Measurements from ENCODE around the gene ENPP6. TPM values are rescaled to one million over a fixed set of nuclear protein-coding genes. Genes with fewer than 3 reads are reported as not detected.

ENPP6 gene
- polyA plus RNA-seq, 2 donors, result 0.14 to 0.20 TPM

GRCh38 chr4:184103527-184104264, 114.0 kb downstream of the ENPP6 start:
- Histone ChIP-seq H3K27ac (ENCODE audit: low read depth in 2 of 2, low read length in 1 of 2) (no peak overlapping the region), H3K36me3 (ENCODE audit: control insufficient read depth in 2 of 2, insufficient read depth in 2 of 2, low read length in 1 of 2) (no peaks in the 10 kb centered on the region), H3K4me3 (ENCODE audit: low read depth in 1 of 2, low read length in 2 of 2) (no peak overlapping the region), H3K9me3 (ENCODE audit: control insufficient read depth in 2 of 2, insufficient read depth in 1 of 2, low read depth in 1 of 2, low read length in 1 of 2) (no peaks in the 10 kb centered on the region), H3K27me3 (ENCODE audit: control insufficient read depth in 1 of 2, insufficient read depth in 2 of 2, low read length in 2 of 2) (no peaks in the 10 kb centered on the region), H3K4me1 (ENCODE audit: control insufficient read depth in 2 of 2, insufficient read depth in 2 of 2, low read length in 1 of 2) (peaks cover 0 to 7% of the 10 kb centered on the region in 2 donors)
- 72 to 73% methylated on average over 16 of the region's 16 CpGs for WGBS, 2 donors

- H3K27ac ChIP-seq (ENCODE audit: low read depth in 2 of 2, low read length in 1 of 2), result no peak overlapping the region
- no peaks in the 10 kb centered on the region for H3K27me3 ChIP-seq (ENCODE audit: control insufficient read depth in 1 of 2, insufficient read depth in 2 of 2, low read length in 2 of 2)
- no peaks in the 10 kb centered on the region for H3K36me3 ChIP-seq (ENCODE audit: control insufficient read depth in 2 of 2, insufficient read depth in 2 of 2, low read length in 1 of 2)
- H3K4me1 ChIP-seq (ENCODE audit: control insufficient read depth in 2 of 2, insufficient read depth in 2 of 2, low read length in 1 of 2), result peaks cover 0 to 5% of the 10 kb centered on the region in 2 donors
- no peak overlapping the region for H3K4me3 ChIP-seq (ENCODE audit: low read depth in 1 of 2, low read length in 2 of 2)
- no peaks in the 10 kb centered on the region for H3K9me3 ChIP-seq (ENCODE audit: control insufficient read depth in 2 of 2, insufficient read depth in 1 of 2, low read depth in 1 of 2, low read length in 1 of 2)
- 72 to 85% methylated on average over 4 of the region's 4 CpGs for WGBS, 2 donors
Observed at GRCh38 chr4:184102927-184103326, 114.7 kb downstream of the ENPP6 start.

DNA sequence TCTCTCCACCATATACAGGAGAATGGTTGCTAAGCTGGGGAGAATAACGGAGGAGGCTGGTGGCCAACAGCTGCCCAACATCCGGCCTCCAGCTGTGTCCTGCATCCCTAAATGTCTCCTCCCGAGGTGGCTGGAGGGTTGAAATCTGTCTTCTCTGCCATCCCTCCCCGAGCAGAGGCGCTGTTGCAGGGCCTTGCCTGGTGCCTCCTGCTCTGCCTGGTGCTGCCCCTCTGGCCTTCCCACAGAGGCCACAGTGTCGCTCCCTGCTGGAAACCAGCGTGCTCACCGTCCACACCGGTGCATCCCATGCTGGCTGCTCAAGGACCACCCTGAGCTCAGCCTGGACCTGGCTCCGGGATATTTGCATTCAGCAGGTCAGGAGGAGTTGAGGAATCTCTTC, 115.2 kb downstream of the ENPP6 start:
- Histone ChIP-seq H3K4me1 (ENCODE audit: control insufficient read depth in 2 of 2, insufficient read depth in 2 of 2, low read length in 1 of 2) (peaks cover 0 to 5% of the 10 kb centered on the region in 2 donors), H3K36me3 (ENCODE audit: control insufficient read depth in 2 of 2, insufficient read depth in 2 of 2, low read length in 1 of 2) (no peaks in the 10 kb centered on the region), H3K27ac (ENCODE audit: low read depth in 2 of 2, low read length in 1 of 2) (no peak overlapping the region), H3K27me3 (ENCODE audit: control insufficient read depth in 1 of 2, insufficient read depth in 2 of 2, low read length in 2 of 2) (no peaks in the 10 kb centered on the region), H3K4me3 (ENCODE audit: low read depth in 1 of 2, low read length in 2 of 2) (no peak overlapping the region), H3K9me3 (ENCODE audit: control insufficient read depth in 2 of 2, insufficient read depth in 1 of 2, low read depth in 1 of 2, low read length in 1 of 2) (no peaks in the 10 kb centered on the region)
- 91% methylated on average over 10 of the region's 10 CpGs for WGBS, 2 donors

GRCh38 chr4:184101711-184102110, 116.0 kb downstream of the ENPP6 start:
- H3K27me3 ChIP-seq (ENCODE audit: control insufficient read depth in 1 of 2, insufficient read depth in 2 of 2, low read length in 2 of 2), result no peaks in the 10 kb centered on the region
- no peaks in the 10 kb centered on the region for H3K36me3 ChIP-seq (ENCODE audit: control insufficient read depth in 2 of 2, insufficient read depth in 2 of 2, low read length in 1 of 2)
- peaks cover 0 to 5% of the 10 kb centered on the region in 2 donors for H3K4me1 ChIP-seq (ENCODE audit: control insufficient read depth in 2 of 2, insufficient read depth in 2 of 2, low read length in 1 of 2)
- 92 to 97% methylated on average over 11 of the region's 11 CpGs for WGBS, 2 donors
- H3K27ac ChIP-seq (ENCODE audit: low read depth in 2 of 2, low read length in 1 of 2), result no peak overlapping the region
- no peak overlapping the region for H3K4me3 ChIP-seq (ENCODE audit: low read depth in 1 of 2, low read length in 2 of 2)
- no peaks in the 10 kb centered on the region for H3K9me3 ChIP-seq (ENCODE audit: control insufficient read depth in 2 of 2, insufficient read depth in 1 of 2, low read depth in 1 of 2, low read length in 1 of 2)

GRCh38 chr4:184100297-184100885, 117.3 kb downstream of the ENPP6 start:
- H3K27ac ChIP-seq (ENCODE audit: low read depth in 2 of 2, low read length in 1 of 2), result peak overlapping the region in 1 of 2 donors; percentile 33
- H3K9me3 ChIP-seq (ENCODE audit: control insufficient read depth in 2 of 2, insufficient read depth in 1 of 2, low read depth in 1 of 2, low read length in 1 of 2), result no peaks in the 10 kb centered on the region
- no peak overlapping the region for H3K4me3 ChIP-seq (ENCODE audit: low read depth in 1 of 2, low read length in 2 of 2)
- WGBS, 2 donors, result 31 to 63% methylated on average over 14 of the region's 14 CpGs
- no peaks in the 10 kb centered on the region for H3K27me3 ChIP-seq (ENCODE audit: control insufficient read depth in 1 of 2, insufficient read depth in 2 of 2, low read length in 2 of 2)
- no peaks in the 10 kb centered on the region for H3K36me3 ChIP-seq (ENCODE audit: control insufficient read depth in 2 of 2, insufficient read depth in 2 of 2, low read length in 1 of 2)
- peaks cover 0 to 5% of the 10 kb centered on the region in 2 donors for H3K4me1 ChIP-seq (ENCODE audit: control insufficient read depth in 2 of 2, insufficient read depth in 2 of 2, low read length in 1 of 2)

DNA sequence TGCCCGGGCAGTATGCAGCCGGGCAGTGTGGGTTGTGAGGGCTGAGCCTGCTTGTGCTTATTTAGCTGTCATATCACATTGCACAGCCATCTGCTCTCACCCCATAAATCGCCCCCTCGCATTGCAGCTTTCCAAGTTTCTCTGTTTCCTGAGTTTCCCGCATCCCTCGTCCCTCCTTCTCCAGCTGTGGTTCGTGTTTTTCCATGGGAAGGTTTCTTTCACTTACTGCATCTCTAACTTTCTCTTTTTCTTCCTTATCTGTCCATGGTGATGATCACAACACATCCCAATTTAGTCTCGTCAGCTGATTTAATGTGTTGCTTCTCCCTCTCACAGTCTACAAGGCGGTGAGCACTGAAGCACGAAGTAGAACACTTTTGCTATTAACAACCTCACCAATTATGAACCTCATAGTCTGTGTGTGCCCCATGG, 118.1 kb downstream of the ENPP6 start:
- WGBS, 2 donors, result 70 to 74% methylated on average over 10 of the region's 10 CpGs
- Histone ChIP-seq H3K27ac (ENCODE audit: low read depth in 2 of 2, low read length in 1 of 2) (peak overlapping the region in 1 of 2 donors; percentile 37), H3K36me3 (ENCODE audit: control insufficient read depth in 2 of 2, insufficient read depth in 2 of 2, low read length in 1 of 2) (no peaks in the 10 kb centered on the region), H3K27me3 (ENCODE audit: control insufficient read depth in 1 of 2, insufficient read depth in 2 of 2, low read length in 2 of 2) (no peaks in the 10 kb centered on the region), H3K4me3 (ENCODE audit: low read depth in 1 of 2, low read length in 2 of 2) (no peak overlapping the region), H3K4me1 (ENCODE audit: control insufficient read depth in 2 of 2, insufficient read depth in 2 of 2, low read length in 1 of 2) (peaks cover 0 to 5% of the 10 kb centered on the region in 2 donors), H3K9me3 (ENCODE audit: control insufficient read depth in 2 of 2, insufficient read depth in 1 of 2, low read depth in 1 of 2, low read length in 1 of 2) (no peaks in the 10 kb centered on the region)

GRCh38 chr4:184099000-184099399, 118.7 kb downstream of the ENPP6 start:
- 74% methylated on average over 4 of the region's 4 CpGs for WGBS, 2 donors
- Histone ChIP-seq H3K4me3 (ENCODE audit: low read depth in 1 of 2, low read length in 2 of 2) (no peak overlapping the region), H3K27me3 (ENCODE audit: control insufficient read depth in 1 of 2, insufficient read depth in 2 of 2, low read length in 2 of 2) (no peaks in the 10 kb centered on the region), H3K9me3 (ENCODE audit: control insufficient read depth in 2 of 2, insufficient read depth in 1 of 2, low read depth in 1 of 2, low read length in 1 of 2) (no peaks in the 10 kb centered on the region), H3K27ac (ENCODE audit: low read depth in 2 of 2, low read length in 1 of 2) (peak overlapping the region in 1 of 2 donors; percentile 37), H3K4me1 (ENCODE audit: control insufficient read depth in 2 of 2, insufficient read depth in 2 of 2, low read length in 1 of 2) (peaks cover 0 to 5% of the 10 kb centered on the region in 2 donors), H3K36me3 (ENCODE audit: control insufficient read depth in 2 of 2, insufficient read depth in 2 of 2, low read length in 1 of 2) (no peaks in the 10 kb centered on the region)

- WGBS, 2 donors, result 94 to 95% methylated on average over 13 of the region's 13 CpGs
- no peaks in the 10 kb centered on the region for H3K27me3 ChIP-seq (ENCODE audit: control insufficient read depth in 1 of 2, insufficient read depth in 2 of 2, low read length in 2 of 2)
- peaks cover 0 to 5% of the 10 kb centered on the region in 2 donors for H3K4me1 ChIP-seq (ENCODE audit: control insufficient read depth in 2 of 2, insufficient read depth in 2 of 2, low read length in 1 of 2)
- H3K9me3 ChIP-seq (ENCODE audit: control insufficient read depth in 2 of 2, insufficient read depth in 1 of 2, low read depth in 1 of 2, low read length in 1 of 2), result no peaks in the 10 kb centered on the region
- H3K36me3 ChIP-seq (ENCODE audit: control insufficient read depth in 2 of 2, insufficient read depth in 2 of 2, low read length in 1 of 2), result no peaks in the 10 kb centered on the region
- H3K4me3 ChIP-seq (ENCODE audit: low read depth in 1 of 2, low read length in 2 of 2), result no peak overlapping the region
- H3K27ac ChIP-seq (ENCODE audit: low read depth in 2 of 2, low read length in 1 of 2), result peak overlapping the region in 1 of 2 donors; percentile 10
Observed at GRCh38 chr4:184097815-184098214, 119.9 kb downstream of the ENPP6 start.

- Histone ChIP-seq H3K27me3 (ENCODE audit: control insufficient read depth in 1 of 2, insufficient read depth in 2 of 2, low read length in 2 of 2) (no peaks in the 10 kb centered on the region), H3K27ac (ENCODE audit: low read depth in 2 of 2, low read length in 1 of 2) (peak overlapping the region in 1 of 2 donors; percentile 34), H3K9me3 (ENCODE audit: control insufficient read depth in 2 of 2, insufficient read depth in 1 of 2, low read depth in 1 of 2, low read length in 1 of 2) (no peaks in the 10 kb centered on the region), H3K4me1 (ENCODE audit: control insufficient read depth in 2 of 2, insufficient read depth in 2 of 2, low read length in 1 of 2) (peaks cover 0 to 5% of the 10 kb centered on the region in 2 donors), H3K36me3 (ENCODE audit: control insufficient read depth in 2 of 2, insufficient read depth in 2 of 2, low read length in 1 of 2) (no peaks in the 10 kb centered on the region), H3K4me3 (ENCODE audit: low read depth in 1 of 2, low read length in 2 of 2) (peak overlapping the region in 1 of 2 donors; percentile 6)
- WGBS, 2 donors, result 51 to 52% methylated on average over 24 to 26 of the region's 26 CpGs
Observed at GRCh38 chr4:184097241-184097605, 120.5 kb downstream of the ENPP6 start.

All from esophagus (tissue), 2 donors.